ENCODE results near the gene KNSTRN. TPM values are rescaled to one million over a fixed set of nuclear protein-coding genes. Genes with fewer than 3 reads are reported as not detected.
A peak's percentile ranks its signal among the peaks of the same experiment; 100 is the strongest.

KNSTRN gene
- total RNA-seq, 1 donor from 2014 or later: 31.1 TPM

GRCh38 chr15:40441565-40442531 is 59.3 kb downstream of the KNSTRN start:
- H3K4me3 Mint-ChIP-seq: peak overlapping the region; percentile 82
- peak in 1 of 2 experiments; percentile 58 for DNase-seq (ENCODE audit: low spot score in 2 of 2, unreplicated experiment in 2 of 2)
- TF ChIP-seq, protein P1, sequence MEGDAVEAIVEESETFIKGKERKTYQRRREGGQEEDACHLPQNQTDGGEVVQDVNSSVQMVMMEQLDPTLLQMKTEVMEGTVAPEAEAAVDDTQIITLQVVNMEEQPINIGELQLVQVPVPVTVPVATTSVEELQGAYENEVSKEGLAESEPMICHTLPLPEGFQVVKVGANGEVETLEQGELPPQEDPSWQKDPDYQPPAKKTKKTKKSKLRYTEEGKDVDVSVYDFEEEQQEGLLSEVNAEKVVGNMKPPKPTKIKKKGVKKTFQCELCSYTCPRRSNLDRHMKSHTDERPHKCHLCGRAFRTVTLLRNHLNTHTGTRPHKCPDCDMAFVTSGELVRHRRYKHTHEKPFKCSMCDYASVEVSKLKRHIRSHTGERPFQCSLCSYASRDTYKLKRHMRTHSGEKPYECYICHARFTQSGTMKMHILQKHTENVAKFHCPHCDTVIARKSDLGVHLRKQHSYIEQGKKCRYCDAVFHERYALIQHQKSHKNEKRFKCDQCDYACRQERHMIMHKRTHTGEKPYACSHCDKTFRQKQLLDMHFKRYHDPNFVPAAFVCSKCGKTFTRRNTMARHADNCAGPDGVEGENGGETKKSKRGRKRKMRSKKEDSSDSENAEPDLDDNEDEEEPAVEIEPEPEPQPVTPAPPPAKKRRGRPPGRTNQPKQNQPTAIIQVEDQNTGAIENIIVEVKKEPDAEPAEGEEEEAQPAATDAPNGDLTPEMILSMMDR (IDR thresholded peaks at IDR 0.05; ENCODE audit: unreplicated experiment): no peak
- H3K27ac Mint-ChIP-seq: peak overlapping the region; percentile 61
- peaks cover 49% of the 10 kb centered on the region for H3K27me3 Mint-ChIP-seq (ENCODE audit: low read depth)
- no peaks in the 10 kb centered on the region for H3K9me3 Mint-ChIP-seq
- H3K36me3 Mint-ChIP-seq: no peaks in the 10 kb centered on the region
- peaks cover 62% of the 10 kb centered on the region for H3K4me1 Mint-ChIP-seq

- H3K27ac Mint-ChIP-seq: no peak overlapping the region
- peaks cover 49% of the 10 kb centered on the region for H3K4me1 Mint-ChIP-seq
Measured at GRCh38 chr15:40443255-40443654, 60.7 kb downstream of the KNSTRN start.

GRCh38 chr15:40443846-40444245 is 61.3 kb downstream of the KNSTRN start:
- peaks cover 43% of the 10 kb centered on the region for H3K4me1 Mint-ChIP-seq
- no peaks in the 10 kb centered on the region for H3K36me3 Mint-ChIP-seq
- peak overlapping the region; percentile 22 for H3K4me3 Mint-ChIP-seq
- TF ChIP-seq, protein P1 (IDR thresholded peaks at IDR 0.05; ENCODE audit: unreplicated experiment): no peak
- peaks cover 29% of the 10 kb centered on the region for H3K27me3 Mint-ChIP-seq (ENCODE audit: low read depth)
- H3K9me3 Mint-ChIP-seq: no peaks in the 10 kb centered on the region
- H3K27ac Mint-ChIP-seq: no peak overlapping the region
- DNase-seq (ENCODE audit: low spot score in 2 of 2, unreplicated experiment in 2 of 2): no peak

More at GRCh38 chr15:40443255-40443654, 60.7 kb downstream of the KNSTRN start:
- Mint-ChIP-seq H3K36me3 (no peaks in the 10 kb centered on the region), H3K4me3 (peak overlapping the region; percentile 80), H3K9me3 (no peaks in the 10 kb centered on the region), H3K27me3 (ENCODE audit: low read depth) (peaks cover 35% of the 10 kb centered on the region)
- DNase-seq (ENCODE audit: low spot score in 2 of 2, unreplicated experiment in 2 of 2): no peak
- TF ChIP-seq, protein P1 (IDR thresholded peaks at IDR 0.05; ENCODE audit: unreplicated experiment): no peak

Other genes with a start within 250 kb of the KNSTRN start
- 29.0 to 38.2 TPM (median 35.5 TPM) in 3 replicates for gene BUB1B, start 221.7 kb upstream of the KNSTRN start, total RNA-seq
- gene PAK6, start 143.7 kb upstream of the KNSTRN start, total RNA-seq: 10.1 to 11.1 TPM (median 10.2 TPM) in 3 replicates
- gene ANKRD63, start 99.7 kb upstream of the KNSTRN start, total RNA-seq: 0.31 to 0.59 TPM (median 0.44 TPM) in 3 replicates
- 9.8 to 11.5 TPM (median 10.7 TPM) in 3 replicates for gene PLCB2, start 74.8 kb upstream of the KNSTRN start, total RNA-seq
- 19.2 to 23.1 TPM (median 21.9 TPM) in 3 replicates for gene INAFM2, start 59.0 kb upstream of the KNSTRN start, total RNA-seq
- 23.4 to 26.9 TPM (median 26.1 TPM) in 3 replicates for gene CCDC9B, start 41.8 kb upstream of the KNSTRN start, total RNA-seq
- 0.93 TPM in 1 of 3 replicates, not detected in the others for gene PHGR1, start 31.7 kb upstream of the KNSTRN start, total RNA-seq
- 0.57 to 0.76 TPM (median 0.64 TPM) in 3 replicates for gene DISP2, start 24.5 kb upstream of the KNSTRN start, total RNA-seq
- gene IVD, start 23.1 kb downstream of the KNSTRN start, total RNA-seq: 101 to 117 TPM (median 104 TPM) in 3 replicates
- 23.8 to 25.0 TPM (median 23.9 TPM) in 3 replicates for gene BAHD1, start 58.2 kb downstream of the KNSTRN start, total RNA-seq
- gene CHST14, start 88.3 kb downstream of the KNSTRN start, total RNA-seq: 39.2 to 41.9 TPM (median 40.4 TPM) in 3 replicates
- gene CCDC32, start 182.3 kb downstream of the KNSTRN start, total RNA-seq: 27.2 to 30.1 TPM (median 28.8 TPM) in 3 replicates
- gene RPUSD2, start 186.6 kb downstream of the KNSTRN start, total RNA-seq: 11.9 to 14.5 TPM (median 13.0 TPM) in 3 replicates
- 7.4 to 9.3 TPM (median 8.8 TPM) in 3 replicates for gene KNL1, start 211.5 kb downstream of the KNSTRN start, total RNA-seq